PC-9 (cell line): ENCODE measurements around the gene LAMA5.

Source experiments
- CTCF ChIP-seq: fragments of 200-600 bp; sonication (generic); conservative IDR thresholded peaks from 2 replicates; pipeline ENCODE4 v1.6.1; 2017; ENCODE audit warnings: mixed run types, antibody characterized with exemption, mild to moderate bottlenecking, moderate library complexity
- EZH2 ChIP-seq: fragments of 200-600 bp; sonication (generic); IDR thresholded peaks from 2 replicates; pipeline ENCODE4 v1.8.0; 2017; ENCODE audit warnings: antibody characterized with exemption, low read depth

- TF ChIP-seq CTCF (no peak), EZH2 (no peak)
Measured at GRCh38 chr20:62303062-62303339, 64.1 kb downstream of the LAMA5 start.
